Progenitor cell of endocrine pancreas (in vitro differentiated cells): ENCODE results near the gene FABP1. TPM values are rescaled to one million over a fixed set of nuclear protein-coding genes. Genes with fewer than 3 reads are reported as not detected.

Experiments
- DNase-seq: peaks from one replicate; pipeline ENCODE4 v3.0.0; 2021; ENCODE audit warnings: low spot score; ENCODE audit not compliant: unreplicated experiment
- H3K27ac Mint-ChIP-seq: 2 replicates; pipeline ENCODE4 v1.8.0; 2021; ENCODE audit warnings: mild to moderate bottlenecking, moderate library complexity, mixed read lengths
- H3K27me3 Mint-ChIP-seq: 2 replicates; pipeline ENCODE4 v1.8.0; 2021; ENCODE audit warnings: mixed read lengths
- H3K36me3 Mint-ChIP-seq: 2 replicates; pipeline ENCODE4 v1.8.0; 2022; ENCODE audit warnings: mixed read lengths; ENCODE audit not compliant: insufficient read depth
- H3K4me1 Mint-ChIP-seq: 2 replicates; pipeline ENCODE4 v1.8.0; 2021; ENCODE audit warnings: low read depth, mixed read lengths
- H3K4me3 Mint-ChIP-seq: 2 replicates; pipeline ENCODE4 v1.8.0; 2021; ENCODE audit warnings: low read depth, mild to moderate bottlenecking, moderate library complexity, mixed read lengths
- H3K9me3 Mint-ChIP-seq: 2 replicates; pipeline ENCODE4 v1.8.0; 2021; ENCODE audit warnings: low read depth, mixed read lengths
- total RNA-seq: library from RNA; stranded (reverse); gene quantifications from 2 replicates; pipeline ENCODE4 v1.2.1, GENCODE V29; 2021
- TF ChIP-seq, protein P1 (sequence below): fragments of 200-600 bp; sonication (generic); IDR thresholded peaks from one replicate; pipeline ENCODE4 v1.5.0; 2021; ENCODE audit warnings: antibody characterized with exemption, mild to moderate bottlenecking; ENCODE audit not compliant: unreplicated experiment

FABP1 gene
- total RNA-seq, 1 donor from 2014 or later: 4.5 TPM

DNA sequence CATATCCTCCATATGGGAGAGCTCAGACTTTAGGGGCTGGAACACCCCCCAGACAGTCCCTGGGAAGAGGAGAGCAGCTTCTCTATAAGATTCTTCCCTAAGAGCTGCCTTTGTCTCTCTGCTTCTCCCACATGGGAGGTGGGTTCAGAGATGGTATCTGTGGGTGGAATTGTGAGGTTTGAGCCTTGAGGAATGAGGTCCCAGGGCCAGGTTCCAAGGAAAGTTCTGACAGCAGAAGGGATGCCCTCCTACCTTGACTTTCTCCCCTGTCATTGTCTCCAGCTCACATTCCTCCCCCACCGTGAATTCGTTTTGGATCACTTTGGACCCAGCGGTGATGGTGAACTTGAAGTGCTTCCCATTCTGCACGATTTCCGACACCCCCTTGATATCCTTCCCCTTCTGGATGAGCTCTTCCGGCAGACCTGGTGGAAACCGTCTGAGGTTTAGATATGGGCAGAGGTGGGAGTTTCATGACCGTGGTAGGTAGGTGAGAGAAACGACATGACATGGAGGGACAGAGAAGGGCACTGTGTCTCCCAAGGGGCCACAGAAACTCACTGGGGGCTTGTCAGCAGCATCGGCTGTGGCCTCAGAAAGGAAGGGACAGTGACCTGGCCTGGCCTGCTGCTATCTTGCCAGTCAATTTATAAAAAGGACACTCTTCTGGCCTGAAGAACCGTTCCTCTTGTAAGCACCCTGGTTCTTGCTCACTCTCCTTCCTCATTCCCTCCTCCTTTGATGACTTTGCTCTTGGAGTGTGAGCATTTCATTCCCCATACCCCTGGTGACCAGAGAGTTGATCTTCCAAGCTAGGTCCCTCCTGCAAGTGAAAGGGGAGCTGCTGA lies 1.7 kb downstream of the FABP1 start:
- H3K27ac Mint-ChIP-seq: no peak overlapping the region
- H3K4me3 Mint-ChIP-seq: no peak overlapping the region
- no peaks in the 10 kb centered on the region for H3K36me3 Mint-ChIP-seq

DNA sequence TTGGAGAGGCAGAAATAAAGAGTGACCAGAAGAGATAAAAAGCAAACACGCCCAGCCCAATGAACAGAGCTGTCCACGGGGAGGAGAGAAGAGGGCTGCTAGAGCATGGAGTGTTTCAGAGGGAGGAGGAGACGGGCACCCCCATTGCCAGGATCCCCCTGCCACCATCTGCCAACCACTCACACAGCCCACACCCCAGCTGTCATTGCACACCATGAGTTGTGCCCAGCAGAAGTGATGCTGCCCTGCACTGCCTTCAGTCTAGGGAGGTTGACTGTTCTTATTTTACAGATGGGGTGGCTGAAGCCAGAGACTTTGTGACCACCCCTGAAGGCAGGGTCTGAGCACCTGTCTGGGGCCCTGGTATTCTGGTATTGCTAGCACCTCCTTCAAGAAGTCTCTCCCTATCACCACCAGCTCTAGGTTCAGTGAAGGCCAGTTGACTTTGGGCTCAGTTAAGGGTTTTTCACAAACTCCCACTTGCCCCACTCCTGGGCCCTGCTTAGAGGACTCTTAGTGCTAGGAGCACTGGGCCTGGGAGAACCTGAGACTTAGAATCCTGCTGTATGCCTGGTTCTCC lies 2.4 kb downstream of the FABP1 start:
- Mint-ChIP-seq H3K4me3 (no peak overlapping the region), H3K36me3 (no peaks in the 10 kb centered on the region), H3K4me1 (peaks cover 26% of the 10 kb centered on the region), H3K9me3 (no peaks in the 10 kb centered on the region), H3K27ac (no peak overlapping the region), H3K27me3 (peaks cover 5% of the 10 kb centered on the region)
- no peak for DNase-seq
- TF ChIP-seq, protein P1, sequence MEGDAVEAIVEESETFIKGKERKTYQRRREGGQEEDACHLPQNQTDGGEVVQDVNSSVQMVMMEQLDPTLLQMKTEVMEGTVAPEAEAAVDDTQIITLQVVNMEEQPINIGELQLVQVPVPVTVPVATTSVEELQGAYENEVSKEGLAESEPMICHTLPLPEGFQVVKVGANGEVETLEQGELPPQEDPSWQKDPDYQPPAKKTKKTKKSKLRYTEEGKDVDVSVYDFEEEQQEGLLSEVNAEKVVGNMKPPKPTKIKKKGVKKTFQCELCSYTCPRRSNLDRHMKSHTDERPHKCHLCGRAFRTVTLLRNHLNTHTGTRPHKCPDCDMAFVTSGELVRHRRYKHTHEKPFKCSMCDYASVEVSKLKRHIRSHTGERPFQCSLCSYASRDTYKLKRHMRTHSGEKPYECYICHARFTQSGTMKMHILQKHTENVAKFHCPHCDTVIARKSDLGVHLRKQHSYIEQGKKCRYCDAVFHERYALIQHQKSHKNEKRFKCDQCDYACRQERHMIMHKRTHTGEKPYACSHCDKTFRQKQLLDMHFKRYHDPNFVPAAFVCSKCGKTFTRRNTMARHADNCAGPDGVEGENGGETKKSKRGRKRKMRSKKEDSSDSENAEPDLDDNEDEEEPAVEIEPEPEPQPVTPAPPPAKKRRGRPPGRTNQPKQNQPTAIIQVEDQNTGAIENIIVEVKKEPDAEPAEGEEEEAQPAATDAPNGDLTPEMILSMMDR: no peak

More for the DNA sequence above, 1.7 kb downstream of the FABP1 start:
- Mint-ChIP-seq H3K9me3 (no peaks in the 10 kb centered on the region), H3K27me3 (peaks cover 5% of the 10 kb centered on the region), H3K4me1 (peaks cover 31% of the 10 kb centered on the region)
- TF ChIP-seq, protein P1: no peak
- DNase-seq: no peak

DNA sequence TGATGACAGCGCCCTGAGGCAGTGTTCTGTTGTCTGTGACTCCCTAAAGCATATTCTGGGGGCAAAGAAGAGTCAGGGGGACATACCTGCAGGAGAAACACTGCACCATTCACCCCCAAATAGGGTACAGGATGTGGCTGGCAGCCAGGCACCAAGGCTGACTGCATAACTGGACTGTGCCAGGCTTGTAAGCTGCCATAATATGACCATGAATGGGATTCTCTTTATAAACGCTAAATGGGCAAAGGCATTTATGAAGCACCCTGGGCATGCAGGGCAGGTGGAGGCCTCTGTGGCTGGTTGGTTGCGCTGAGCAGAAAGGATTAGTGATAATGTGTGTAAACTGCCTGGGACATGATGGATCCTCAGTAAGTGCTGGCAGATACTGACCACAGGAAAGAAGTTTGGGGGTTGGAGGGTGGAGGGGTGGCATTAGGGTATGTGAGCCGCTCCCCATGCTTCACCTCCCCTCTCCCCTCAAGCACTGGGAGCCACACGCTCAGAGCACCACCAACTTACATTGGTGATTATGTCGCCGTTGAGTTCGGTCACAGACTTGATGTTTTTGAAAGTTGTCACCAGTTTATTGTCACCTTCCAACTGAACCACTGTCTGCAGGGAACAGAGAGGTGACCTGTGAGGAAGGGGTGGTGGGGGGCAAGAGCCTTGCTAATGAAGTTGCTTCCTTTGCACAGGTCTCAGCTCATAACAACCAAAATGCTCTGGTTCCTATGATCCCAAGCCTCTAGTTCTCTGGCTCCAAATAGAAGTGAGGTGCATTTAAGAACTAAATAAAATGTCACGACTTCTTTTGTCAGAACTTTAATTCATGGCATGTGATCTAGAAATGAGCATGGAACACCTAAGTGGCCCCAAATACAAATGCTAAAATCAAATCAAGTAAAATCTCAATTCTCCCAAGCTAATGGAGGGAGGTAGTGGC lies 3.6 kb downstream of the FABP1 start:
- no peak for DNase-seq
- no peak overlapping the region for H3K4me3 Mint-ChIP-seq
- no peak overlapping the region for H3K27ac Mint-ChIP-seq
- H3K9me3 Mint-ChIP-seq: no peaks in the 10 kb centered on the region
- no peaks in the 10 kb centered on the region for H3K36me3 Mint-ChIP-seq
- peaks cover 5% of the 10 kb centered on the region for H3K27me3 Mint-ChIP-seq
- TF ChIP-seq, protein P1: no peak
- peaks cover 16% of the 10 kb centered on the region for H3K4me1 Mint-ChIP-seq

DNA sequence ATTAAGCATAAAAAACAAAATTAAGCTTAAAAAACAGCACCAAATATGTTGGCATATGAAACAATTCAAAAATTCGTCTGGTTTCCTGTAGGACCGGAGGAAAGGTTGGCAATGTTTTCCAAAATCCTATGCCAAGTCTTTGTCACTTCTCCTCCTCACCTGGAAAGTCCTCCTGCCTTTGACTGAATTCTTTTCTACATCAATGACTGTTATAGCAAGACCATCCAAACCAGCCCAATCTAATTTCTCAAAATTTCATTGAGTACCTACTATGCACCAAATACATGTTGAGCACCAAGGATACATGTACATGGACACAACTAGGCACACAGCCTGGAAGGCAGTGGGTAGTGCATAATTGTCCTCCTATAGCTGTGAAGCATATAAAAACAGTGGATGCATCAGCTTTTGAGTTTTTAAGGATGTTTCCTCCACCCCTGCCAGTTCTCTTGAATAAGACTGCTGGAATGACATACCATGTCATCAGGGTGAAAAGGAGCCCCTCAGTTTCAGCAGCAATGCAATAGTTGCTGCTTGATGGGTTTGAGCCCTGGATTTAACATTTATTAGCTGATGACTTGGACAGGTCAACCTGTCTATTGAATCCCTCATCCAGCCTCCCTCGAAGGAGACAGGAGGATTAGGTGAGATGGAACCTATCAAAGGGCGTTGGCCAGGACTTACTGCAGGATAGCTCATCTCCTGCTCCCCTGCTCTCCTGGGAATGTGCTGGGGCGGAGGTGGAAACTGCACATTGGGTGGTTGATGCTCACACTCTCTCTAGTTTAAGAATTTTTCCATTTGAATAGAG lies 4.5 kb downstream of the FABP1 start:
- TF ChIP-seq, protein P1: no peak

More for the DNA sequence above, 4.5 kb downstream of the FABP1 start:
- Mint-ChIP-seq H3K9me3 (no peaks in the 10 kb centered on the region), H3K4me1 (peaks cover 10% of the 10 kb centered on the region), H3K27me3 (peaks cover 5% of the 10 kb centered on the region), H3K27ac (no peak overlapping the region), H3K36me3 (no peaks in the 10 kb centered on the region), H3K4me3 (no peak overlapping the region)
- no peak for DNase-seq
